NCI-H146 (cell line): ENCODE measurements around the gene YPEL2.

Source experiments
- DNase-seq: peaks from one replicate; lab custom pipeline; 2025; lab: John Stamatoyannopoulos, UW

The YPEL2 gene

DNA sequence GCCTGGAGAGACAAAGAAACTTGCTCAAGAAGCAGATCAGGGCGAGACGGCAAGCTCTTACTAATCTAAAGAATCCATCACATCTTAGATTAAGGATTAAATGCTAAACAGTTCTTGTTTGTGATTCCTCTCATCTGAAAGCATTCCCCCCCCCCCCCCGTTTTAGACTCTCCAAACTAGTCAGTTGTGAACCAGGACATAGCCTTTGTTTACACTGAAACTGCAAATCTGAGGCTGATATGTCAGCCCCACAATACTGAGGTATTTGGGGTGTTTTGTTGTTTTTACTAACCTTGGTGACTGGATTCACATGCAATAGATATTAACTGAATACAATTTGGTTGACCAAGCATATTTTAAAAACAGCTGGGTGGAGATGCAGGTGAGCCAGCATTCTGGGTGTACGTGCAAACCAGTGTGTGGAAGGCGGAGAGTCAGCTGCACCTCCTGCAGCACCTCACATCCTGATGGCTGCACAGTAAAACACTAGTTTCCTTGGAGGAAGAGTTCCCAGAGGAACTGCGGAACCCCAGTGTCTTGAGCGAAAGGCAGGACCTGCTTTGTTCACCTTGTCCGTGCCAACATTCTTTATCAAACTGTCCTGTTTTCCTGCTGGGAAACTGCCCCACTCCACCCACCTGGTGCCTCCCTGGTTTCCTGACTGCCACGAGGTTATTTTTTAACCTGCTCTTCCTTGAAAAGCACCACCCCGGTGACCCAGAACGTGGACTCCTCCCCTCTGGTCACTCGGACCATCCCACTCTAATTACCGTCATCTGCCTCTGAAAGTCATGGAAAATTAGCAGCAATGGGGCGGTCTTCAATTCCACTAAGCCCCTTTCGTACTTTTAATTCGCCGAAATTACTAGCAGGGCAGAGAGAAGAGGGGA lies 1.2 kb upstream of the YPEL2 start:
- DNase-seq: peak; percentile 60

DNA sequence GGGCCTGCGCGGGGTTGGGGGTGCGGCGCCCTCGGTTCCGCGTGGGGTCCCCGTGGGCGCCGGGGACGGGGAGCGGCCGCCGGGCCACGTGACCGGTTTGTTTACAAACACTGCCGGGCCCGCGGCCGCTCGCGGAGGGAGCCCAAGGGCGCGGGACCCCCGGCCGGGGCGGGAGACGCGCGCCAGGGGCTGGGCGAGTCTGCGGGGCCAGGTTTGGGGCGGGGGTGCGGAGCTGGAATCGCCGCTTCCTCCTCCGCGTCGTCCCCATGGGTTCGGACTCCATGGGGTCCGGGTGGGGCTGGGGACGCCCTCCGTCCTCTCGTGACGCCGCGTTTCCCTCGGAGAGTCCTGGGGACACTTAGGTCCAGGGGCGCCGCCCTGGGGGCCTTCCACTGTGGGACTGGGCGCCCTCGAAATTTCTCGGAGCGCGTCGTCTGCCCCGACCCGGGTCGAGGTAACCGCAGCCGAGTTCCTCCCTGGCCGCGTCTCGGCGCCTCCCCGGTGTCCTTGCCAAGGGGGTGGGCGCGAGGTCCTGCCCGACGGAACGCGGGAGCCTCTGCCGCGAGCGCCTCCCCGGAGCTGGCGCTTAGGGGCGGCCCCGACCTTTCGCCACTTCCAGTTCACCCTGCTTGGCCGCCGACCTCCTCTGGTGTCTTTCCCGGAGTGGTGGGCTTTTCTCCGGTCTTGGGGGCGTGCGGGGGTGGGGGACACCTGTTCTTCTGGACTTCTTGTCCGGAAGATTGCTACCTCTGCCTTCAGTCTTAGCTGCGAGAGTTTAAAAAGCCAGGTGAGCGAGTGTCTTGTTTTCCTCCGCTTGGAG lies 684 bp downstream of the YPEL2 start:
- peak; percentile 27 for DNase-seq

GRCh38 chr17:59332749-59333377 lies 1.4 kb downstream of the YPEL2 start:
- DNase-seq: no peak

DNA sequence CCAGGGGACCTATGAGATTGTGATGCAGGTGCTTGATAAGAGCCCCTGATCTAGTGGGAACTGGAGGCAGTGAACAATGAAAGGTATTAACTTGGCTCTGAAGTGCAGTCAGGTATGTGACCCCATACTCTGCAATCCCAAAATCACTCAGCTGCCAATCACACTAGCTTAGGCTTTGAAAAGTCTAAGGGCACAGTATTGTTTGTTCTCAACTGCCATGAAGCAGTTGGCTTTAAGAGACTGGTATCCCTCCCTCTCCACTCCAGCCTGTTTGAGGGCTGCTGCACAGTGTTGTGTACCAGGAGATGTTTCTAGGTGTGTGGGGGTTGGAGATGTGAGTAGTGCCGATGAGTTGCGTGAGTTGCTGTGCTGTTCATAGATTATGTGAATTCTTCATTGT lies 2.4 kb downstream of the YPEL2 start:
- DNase-seq: no peak

DNA sequence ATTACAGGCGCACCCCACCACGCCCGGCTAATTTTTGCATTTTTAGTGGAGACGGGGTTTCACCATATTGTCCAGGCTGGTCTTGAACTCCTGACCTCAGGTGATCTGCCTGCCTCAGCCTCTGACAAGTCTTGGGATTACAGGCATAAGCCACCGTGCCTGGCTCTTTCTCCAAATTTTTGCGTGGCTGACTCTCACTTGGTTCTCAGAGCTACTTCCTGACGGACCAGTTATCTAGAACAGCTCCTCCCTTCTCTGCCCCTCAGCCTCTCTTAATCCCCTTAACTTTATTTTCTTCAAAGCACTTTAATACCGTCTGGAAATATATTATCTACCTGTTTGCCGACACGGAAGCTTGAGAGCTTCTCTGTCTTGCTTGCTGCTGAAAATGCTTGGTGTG lies 4.2 kb downstream of the YPEL2 start:
- no peak for DNase-seq

- no peak for DNase-seq
Measured at GRCh38 chr17:59337741-59338299, 6.4 kb downstream of the YPEL2 start.

- no peak for DNase-seq
Measured at GRCh38 chr17:59338498-59338897, 7.0 kb downstream of the YPEL2 start.

DNA sequence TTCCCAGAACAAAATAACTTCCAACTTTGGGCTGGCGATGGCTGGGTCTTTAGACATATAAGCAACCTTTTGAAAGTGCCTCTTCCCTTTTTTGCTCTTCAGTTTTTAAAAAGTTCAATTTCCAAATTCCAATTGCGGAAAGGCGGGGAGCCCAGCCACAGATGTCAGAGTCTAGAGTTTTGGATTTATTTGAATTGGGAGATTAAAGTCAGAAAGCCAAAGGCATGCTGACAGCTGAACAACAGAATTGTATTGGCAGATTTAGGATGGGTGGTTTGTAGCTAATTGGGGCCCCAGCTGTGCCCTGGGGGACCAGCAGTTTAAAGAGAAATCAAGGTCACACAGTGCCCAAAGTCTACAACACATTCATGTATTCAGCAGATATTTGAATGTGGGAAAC lies 10.5 kb downstream of the YPEL2 start:
- no peak for DNase-seq

DNA sequence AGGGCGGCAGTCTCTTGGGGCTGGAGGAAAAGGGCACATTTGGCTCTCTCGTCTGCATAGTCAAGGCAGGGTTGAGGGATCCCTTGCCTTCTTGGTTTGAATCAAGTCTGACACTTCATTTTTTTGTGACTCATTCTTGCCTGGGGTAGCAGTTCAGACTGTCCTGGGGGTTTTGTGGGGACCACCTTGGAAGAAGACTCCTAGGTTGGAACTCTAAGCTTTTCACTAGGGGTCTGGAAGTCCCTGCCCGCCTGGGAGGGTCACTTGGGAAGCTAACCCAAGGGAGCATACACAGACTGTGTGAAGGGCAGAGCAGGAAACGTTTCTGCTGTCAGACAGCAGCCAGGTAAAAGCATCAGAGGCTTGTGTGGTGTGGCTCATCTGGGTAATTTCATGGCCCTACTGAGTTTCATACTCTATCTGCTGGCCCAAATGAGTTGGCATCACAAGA lies 11.3 kb downstream of the YPEL2 start:
- no peak for DNase-seq

DNA sequence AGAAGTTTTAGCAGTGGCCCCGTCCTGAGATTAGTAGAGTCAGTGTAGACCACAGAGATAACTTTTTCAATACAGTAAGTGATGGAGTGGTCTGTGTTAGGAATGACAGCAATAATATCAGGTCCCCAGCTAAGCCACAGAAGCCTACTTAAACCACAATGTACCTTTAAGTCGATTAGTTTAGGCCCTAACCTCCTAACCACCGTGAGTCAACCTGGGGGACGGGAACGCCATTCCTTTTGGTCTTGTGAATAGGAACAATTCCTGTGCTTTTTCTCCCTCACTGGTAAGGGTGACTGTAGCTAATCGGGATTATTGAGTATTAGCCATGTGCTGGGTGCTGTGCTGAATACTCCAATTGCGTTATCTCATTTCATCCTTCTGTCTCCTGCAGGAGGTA lies 14.0 kb downstream of the YPEL2 start:
- DNase-seq: no peak

- no peak for DNase-seq
Measured at GRCh38 chr17:59346341-59346740, 14.9 kb downstream of the YPEL2 start.

- DNase-seq: no peak
Measured at GRCh38 chr17:59346876-59347407, 15.5 kb downstream of the YPEL2 start.

DNA sequence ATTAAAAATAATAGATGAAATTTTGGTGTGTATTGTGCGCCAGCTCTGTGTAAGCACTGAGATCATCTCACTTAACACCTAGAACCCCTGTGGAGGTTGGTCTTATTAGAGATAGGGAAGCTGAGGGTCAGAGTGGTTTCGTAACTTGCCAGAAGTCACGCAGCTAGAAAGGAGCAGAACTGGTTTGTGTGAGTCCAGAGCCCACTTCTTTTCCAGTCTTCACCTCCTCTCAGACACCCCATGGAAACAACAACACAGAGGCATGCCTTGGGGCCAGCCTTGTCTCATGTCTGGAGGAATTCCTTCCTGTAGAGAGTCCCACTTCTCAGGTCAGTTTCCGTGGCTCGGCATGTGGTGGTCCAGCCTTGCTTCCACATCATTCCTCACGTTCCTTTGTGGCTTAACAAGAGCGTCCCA lies 16.5 kb downstream of the YPEL2 start:
- DNase-seq: peak; percentile 27

- DNase-seq: no peak
Measured at GRCh38 chr17:59349178-59349577, 17.7 kb downstream of the YPEL2 start.

GRCh38 chr17:59353106-59353854 lies 21.8 kb downstream of the YPEL2 start:
- no peak for DNase-seq

DNA sequence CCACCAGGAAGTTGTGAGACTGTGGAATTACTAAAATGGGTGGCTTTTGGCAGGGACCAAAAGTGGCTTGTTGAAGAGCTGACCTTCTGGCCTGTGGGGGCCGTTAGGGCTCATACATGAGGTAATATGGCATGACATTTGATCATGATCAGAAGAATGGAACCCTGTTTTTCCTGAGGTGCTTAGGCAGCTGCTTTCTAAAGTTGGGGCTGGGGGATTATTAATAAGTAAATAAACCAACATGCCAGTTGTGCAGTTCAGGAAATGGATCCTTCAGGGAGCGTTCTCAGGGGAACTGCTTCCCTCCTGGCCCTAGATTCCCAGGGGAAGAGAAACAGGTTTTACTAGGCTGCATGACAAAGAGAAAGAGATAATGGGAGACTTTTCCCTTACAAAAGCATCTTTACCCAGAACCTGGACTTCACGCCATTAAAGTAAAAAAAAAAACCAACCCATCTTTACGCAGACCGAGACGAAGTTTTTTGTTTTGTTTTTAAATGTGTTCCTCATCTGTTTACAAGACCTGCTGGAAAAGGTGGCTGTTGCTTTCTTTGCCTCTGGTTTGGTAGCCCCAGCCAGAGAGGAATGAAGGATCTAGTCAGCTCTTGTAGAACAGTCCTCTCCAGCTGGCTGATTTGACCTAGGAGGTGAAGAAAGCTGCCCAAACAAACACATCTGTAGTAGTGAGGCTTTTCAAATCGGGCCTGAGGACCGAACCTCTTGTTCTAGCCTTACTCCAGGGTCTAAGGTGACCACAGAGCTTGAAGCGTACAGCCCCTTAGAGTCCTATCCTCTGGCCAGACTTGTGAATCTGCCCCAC lies 22.7 kb downstream of the YPEL2 start:
- DNase-seq: no peak

DNA sequence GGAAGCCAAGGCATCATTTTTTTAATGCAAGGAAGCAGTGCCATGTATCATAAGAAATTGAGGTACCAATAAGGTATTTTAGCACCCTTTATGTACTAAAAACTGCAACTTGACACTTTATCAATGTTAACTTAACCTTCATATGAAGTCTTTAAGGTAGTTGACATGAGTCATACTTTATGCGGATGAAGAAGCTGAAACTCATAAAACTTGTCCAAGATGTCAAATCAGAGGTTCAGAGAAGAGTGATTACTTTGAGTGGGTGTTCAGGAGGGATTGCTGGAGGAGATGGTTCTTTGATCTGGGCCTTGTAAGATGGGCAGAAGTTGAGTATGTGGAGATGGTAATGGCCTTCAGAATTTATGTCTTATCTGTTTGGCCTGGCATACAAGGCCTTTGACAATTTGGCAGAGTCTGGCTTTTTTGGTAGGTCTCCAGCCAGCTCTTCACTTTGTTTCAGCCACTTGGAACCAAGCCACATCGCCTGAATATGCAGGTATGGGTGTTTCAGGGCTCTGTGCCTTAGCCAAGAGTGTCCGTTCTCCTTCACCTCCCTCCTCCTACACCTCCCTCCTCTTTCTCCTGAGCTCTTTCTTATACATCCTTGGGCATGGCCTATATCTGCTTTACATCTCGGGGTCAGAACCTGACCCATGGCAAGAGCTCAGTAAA lies 23.7 kb downstream of the YPEL2 start:
- DNase-seq: no peak

- DNase-seq: no peak
Measured at GRCh38 chr17:59355702-59356325, 24.4 kb downstream of the YPEL2 start.

DNA sequence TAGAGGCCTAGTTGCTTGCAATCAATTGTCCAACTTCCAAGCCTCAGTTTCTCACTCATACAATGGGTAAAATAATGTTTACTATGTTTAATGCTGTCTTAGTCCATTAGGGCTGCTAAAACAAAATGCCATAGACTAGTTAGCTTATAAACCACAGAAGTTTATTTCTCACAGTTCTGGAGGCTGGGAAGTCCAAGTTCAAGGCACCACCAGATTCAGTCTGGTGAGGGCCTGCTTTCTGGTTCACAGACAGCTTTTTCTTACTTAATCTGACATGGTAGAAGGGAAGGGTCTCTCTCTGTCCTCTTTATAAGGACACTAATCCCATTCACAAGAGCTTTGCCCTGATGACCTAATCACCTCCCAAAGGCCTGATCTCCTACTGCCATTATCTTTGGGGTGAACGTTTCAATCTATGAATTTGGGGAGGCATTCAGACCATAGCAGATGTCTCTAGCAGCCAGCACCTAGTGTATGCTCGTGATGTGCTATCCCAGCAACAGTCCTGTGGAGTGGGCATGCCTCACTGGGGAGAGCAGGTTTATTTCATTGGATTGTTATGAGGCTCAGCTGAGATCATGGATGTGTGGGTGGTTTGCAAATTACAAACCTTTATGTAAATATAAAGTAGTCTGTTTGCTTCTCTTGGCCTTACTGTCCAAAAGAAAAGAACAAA lies 25.2 kb downstream of the YPEL2 start:
- DNase-seq: no peak
